Lower lobe of right lung (tissue), 2 donors: ENCODE data around the gene ITGB8. TPM values are rescaled to one million over a fixed set of nuclear protein-coding genes. Genes with fewer than 3 reads are reported as not detected.

ENCODE experiments used
- ATAC-seq, 2 donors: fragments of 200-7000 bp; cut with Tn5 transposase; one replicate each; pipeline ENCODE4 v1.9.1; 2020 to 2022; ENCODE audit warnings: mild to moderate bottlenecking in 2 of 2, moderate library complexity in 2 of 2
- DNase-seq: peaks from one replicate; pipeline ENCODE4 v3.0.0-alpha.2; 2020
- H3K27ac ChIP-seq: fragments of 200-600 bp; one replicate; pipeline ENCODE4 v1.8.0; 2022
- H3K27me3 ChIP-seq: fragments of 200-600 bp; one replicate; pipeline ENCODE4 v1.8.0; 2022; ENCODE audit warnings: low read depth
- H3K36me3 ChIP-seq: fragments of 200-600 bp; one replicate; pipeline ENCODE4 v1.8.0; 2022; ENCODE audit warnings: mild to moderate bottlenecking
- H3K4me1 ChIP-seq: fragments of 200-600 bp; one replicate; pipeline ENCODE4 v1.8.0; 2022
- H3K4me3 ChIP-seq: fragments of 200-600 bp; one replicate; pipeline ENCODE4 v1.8.0; 2022; ENCODE audit warnings: mild to moderate bottlenecking
- H3K9me3 ChIP-seq: fragments of 200-600 bp; one replicate; pipeline ENCODE4 v1.8.0; 2022
- CTCF ChIP-seq: fragments of 200-600 bp; IDR thresholded peaks from one replicate; pipeline ENCODE4 v1.8.0; 2022; ENCODE audit warnings: antibody characterized with exemption, mild to moderate bottlenecking
- intact Hi-C: fragments of 100-400 bp; cut with DNase I; formaldehyde crosslinking; loops from one replicate; pipeline ENCODE4 v1.11.0; 2022
- total RNA-seq: library from RNA; stranded (reverse); fragmentation: NEBNext Ultra II Directional; extraction: Animal tissue kit (Norgen Biotek cat#: 25700); gene quantifications from one replicate; pipeline ENCODE4 v1.2.1, GENCODE V29; 2021
- donor health status: DM: no; HTN: yes; CAD: no; lungs with severe emphysema.

ITGB8 gene
- total RNA-seq, 1 donor from 2014 or later, result 8.0 TPM

DNA sequence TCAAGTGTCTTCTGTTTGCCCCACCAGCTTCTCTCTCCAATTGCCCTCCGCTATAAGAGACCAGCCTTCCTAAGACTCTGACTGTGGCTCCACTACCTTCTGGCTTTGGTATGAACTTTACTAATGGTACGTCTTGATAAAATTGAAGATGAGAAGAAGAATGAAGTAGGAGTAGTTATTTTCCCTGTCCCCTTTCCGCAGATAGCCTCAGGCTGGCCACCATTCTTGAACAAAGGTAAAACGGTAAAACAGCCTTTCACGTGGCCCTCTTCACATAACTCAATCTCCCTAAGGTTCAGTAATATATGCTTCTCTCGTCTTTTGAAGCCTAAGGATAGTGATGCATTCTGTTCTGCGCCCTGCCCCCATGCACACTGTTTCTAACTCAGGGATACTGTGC is 9.9 kb upstream of the ITGB8 start:
- Histone ChIP-seq H3K4me3 (no peak overlapping the region), H3K9me3 (no peaks in the 10 kb centered on the region), H3K4me1 (no peaks in the 10 kb centered on the region), H3K27ac (no peak overlapping the region), H3K36me3 (no peaks in the 10 kb centered on the region), H3K27me3 (no peaks in the 10 kb centered on the region)
- TF ChIP-seq CTCF, result no peak
- intact Hi-C loops, result no loop called here
- DNase-seq (no peak), ATAC-seq (no peak)

GRCh38 chr7:20323595-20323994 is 7.1 kb upstream of the ITGB8 start:
- ATAC-seq, result no peak
- Histone ChIP-seq H3K27ac (no peak overlapping the region), H3K9me3 (no peaks in the 10 kb centered on the region), H3K4me1 (no peaks in the 10 kb centered on the region), H3K36me3 (no peaks in the 10 kb centered on the region), H3K27me3 (no peaks in the 10 kb centered on the region), H3K4me3 (no peak overlapping the region)
- no peak for TF ChIP-seq CTCF
- no peak for DNase-seq
- intact Hi-C loops, result no loop called here

GRCh38 chr7:20326342-20326741 is 4.4 kb upstream of the ITGB8 start:
- Histone ChIP-seq H3K36me3 (no peaks in the 10 kb centered on the region), H3K4me1 (peaks cover 12% of the 10 kb centered on the region), H3K4me3 (no peak overlapping the region), H3K9me3 (no peaks in the 10 kb centered on the region), H3K27me3 (peaks cover under 1% of the 10 kb centered on the region), H3K27ac (no peak overlapping the region)
- ATAC-seq (no peak), DNase-seq (no peak)
- intact Hi-C loops, result no loop called here
- TF ChIP-seq CTCF, result no peak

GRCh38 chr7:20327055-20327454 is 3.6 kb upstream of the ITGB8 start:
- no peaks in the 10 kb centered on the region for H3K36me3 ChIP-seq
- H3K4me1 ChIP-seq, result peaks cover 17% of the 10 kb centered on the region
- intact Hi-C loops, result no loop called here
- DNase-seq, result no peak
- H3K27me3 ChIP-seq, result peaks cover 8% of the 10 kb centered on the region
- H3K27ac ChIP-seq, result no peak overlapping the region
- no peak for TF ChIP-seq CTCF
- no peak for ATAC-seq
- H3K9me3 ChIP-seq, result no peaks in the 10 kb centered on the region
- no peak overlapping the region for H3K4me3 ChIP-seq

GRCh38 chr7:20328027-20328426 is 2.7 kb upstream of the ITGB8 start:
- Histone ChIP-seq H3K4me1 (peaks cover 18% of the 10 kb centered on the region), H3K9me3 (no peaks in the 10 kb centered on the region), H3K4me3 (no peak overlapping the region), H3K27me3 (peaks cover 8% of the 10 kb centered on the region), H3K27ac (no peak overlapping the region), H3K36me3 (no peaks in the 10 kb centered on the region)
- no peak for ATAC-seq
- no peak for TF ChIP-seq CTCF
- intact Hi-C loops, result no loop called here
- no peak for DNase-seq

DNA sequence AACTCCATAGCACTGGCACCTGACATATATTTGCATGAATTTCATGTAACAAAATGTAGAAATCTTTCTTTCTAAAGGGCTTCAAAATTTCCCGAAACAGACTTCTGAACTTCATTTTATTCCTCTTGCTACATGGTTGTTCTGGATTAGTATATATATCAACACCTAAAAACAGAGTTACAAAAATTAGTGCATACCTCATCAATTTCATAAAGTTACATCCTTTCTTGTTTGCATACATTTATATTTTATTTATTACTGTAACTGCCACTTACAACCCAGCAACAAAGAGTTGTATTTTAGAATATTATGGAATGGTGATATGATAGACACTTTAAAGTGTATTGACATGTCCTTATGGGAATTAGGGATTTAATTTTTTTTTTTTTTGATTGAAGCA is 2.0 kb upstream of the ITGB8 start:
- intact Hi-C loops, result no loop called here
- Histone ChIP-seq H3K4me1 (peaks cover 18% of the 10 kb centered on the region), H3K9me3 (no peaks in the 10 kb centered on the region), H3K27ac (no peak overlapping the region), H3K4me3 (no peak overlapping the region), H3K27me3 (peaks cover 8% of the 10 kb centered on the region), H3K36me3 (no peaks in the 10 kb centered on the region)
- TF ChIP-seq CTCF, result no peak
- ATAC-seq (no peak), DNase-seq (no peak)
